ENCODE results near the gene PHACTR3.

PHACTR3 gene

DNA sequence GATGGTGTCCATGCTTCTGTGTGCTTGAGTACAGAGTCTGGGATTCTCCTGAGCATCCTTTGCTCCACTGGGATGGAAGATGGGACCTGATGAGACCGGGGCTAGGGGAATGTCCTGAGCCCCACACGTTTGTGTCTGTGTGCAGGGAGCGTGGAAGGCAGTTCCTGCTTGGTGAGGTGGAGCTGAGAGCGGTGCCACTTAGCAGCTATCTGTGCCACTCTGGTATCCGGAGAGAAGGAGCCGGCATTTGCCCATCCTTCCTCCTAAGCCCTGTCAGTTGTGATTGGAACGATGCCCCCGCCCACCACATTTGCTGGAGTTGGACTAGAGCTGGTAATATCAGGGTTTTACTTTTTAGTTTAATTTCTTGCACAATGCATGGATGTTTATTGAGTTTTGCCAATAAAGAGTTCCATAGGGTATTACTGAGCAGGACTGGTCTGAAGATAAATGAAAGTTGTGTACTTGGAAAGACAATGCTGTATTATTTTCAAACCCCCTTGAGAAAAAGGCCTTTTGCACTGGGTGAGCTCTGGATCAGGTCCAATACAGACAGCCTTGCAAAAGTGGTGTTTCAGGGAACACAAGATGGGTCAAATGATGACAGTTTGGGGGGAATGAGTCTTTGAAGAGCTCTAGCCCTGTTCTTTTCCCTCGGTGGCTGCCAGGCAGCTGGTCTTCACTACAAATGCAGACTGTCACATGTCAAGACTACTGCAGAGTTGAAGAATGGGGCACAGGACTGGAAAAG is 198.3 kb downstream of the PHACTR3 start:
- DNase-seq (ENCODE audit: low read depth): no peak

DNA sequence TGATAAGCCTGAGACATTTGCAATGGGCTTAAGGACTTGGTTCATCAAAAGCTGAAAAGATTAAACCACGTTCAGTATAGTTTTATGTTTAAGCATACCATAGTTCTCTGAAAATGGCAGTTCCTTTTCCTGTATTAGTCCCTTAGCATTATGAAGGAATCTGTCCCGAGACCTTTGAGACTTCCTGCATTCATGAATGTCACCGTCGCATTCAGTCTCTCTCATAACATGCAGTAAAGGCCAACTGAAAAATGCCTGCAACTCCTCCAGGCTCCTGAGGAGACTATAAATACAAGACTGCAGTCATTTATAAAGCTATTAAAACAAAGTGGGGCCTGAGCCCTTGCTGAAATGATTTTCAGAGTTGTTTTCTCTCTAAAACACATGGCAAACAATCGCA is 200.0 kb downstream of the PHACTR3 start:
- DNase-seq (ENCODE audit: low read depth): no peak

DNA sequence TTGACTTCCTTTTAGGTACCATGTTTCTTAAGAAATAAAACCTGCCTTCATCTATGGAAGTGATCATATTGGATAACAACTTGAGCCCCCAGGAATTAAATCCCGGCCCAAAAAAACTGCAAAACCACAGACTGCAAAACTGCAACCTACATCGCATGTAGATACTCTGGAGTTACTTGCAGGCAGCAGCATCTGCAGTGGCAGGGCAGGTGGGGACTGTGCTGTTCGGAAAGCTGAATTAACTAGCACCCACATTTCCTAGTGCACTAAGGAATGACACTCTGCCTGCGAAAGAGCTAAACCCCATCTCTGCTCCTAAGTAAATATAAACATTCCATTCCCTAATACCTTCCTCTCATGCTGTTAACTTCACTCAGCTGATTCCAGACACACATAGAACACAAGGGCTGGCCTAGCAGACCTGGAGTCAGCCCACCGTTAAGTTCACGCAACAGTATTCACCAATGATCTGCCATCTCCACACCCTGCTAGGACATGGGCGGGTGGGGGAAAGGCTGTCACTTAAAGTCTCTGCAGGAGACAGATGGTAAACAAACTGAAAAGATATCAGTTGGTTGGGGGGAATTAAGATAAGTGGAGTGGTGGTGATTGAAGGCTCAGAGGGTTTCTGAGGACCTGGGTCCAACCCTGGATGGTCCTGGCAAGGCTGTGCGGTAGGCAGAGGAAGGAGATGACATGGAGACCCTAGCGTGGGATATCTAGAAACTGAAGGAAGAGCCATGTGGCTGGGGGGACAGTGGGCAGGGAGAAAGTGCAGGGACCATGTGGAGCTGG is 200.7 kb downstream of the PHACTR3 start:
- DNase-seq (ENCODE audit: low read depth): no peak

DNA sequence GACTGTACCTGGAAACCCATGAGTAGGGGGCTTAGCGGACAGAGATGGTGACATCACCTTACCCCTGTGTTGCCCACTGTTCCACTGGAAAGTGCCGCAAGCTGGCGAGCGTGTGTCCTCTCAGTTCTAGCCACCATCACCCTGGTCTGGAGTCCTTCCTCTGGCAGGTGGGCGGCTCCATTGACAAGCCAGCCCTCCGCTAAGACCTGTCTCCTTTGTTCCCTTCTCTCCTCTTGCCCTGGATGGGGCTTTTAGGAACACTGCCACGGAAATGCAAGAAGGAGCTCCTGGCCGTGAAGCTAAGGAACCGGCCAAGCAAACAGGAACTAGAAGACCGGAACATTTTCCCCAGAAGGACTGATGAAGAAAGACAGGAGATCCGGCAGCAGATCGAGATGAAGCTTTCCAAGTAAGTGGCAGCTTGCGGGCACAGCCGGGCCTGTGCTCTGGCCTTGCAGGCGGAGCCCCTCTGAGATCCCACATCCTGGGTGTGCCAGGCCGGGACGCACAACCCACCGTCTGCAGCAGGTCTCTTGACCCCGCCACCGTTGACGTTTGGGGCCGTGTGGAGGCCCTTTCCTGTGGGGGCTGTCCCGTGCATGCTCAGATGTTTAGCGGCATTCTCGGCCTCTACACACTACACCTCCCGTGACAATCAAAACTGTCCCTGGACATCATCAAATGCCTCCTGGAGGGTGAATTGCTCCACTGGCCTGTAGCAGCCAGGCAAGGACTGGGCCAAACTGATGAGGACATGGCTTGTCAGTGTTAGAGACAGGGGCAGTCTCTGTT is 201.6 kb downstream of the PHACTR3 start:
- no peak for DNase-seq (ENCODE audit: low read depth)

DNA sequence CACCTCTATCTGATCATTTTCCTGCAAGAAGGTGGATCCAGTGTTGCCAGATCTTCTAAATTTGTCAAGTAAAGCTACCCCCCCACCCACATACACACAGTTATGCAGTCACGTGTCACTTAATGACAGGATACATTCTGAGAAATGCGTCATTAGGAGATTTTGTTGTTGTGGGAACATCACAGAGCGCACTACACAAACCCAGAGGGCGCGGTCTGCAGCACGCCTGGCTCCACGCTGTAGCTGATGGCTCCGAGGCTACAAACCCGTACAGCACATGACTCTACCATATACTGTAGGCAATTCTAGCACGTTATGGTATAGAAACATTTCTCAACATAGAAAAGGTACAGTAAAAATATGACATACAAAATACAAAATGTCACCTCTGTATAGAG is 202.2 kb downstream of the PHACTR3 start:
- DNase-seq (ENCODE audit: low read depth): no peak

DNA sequence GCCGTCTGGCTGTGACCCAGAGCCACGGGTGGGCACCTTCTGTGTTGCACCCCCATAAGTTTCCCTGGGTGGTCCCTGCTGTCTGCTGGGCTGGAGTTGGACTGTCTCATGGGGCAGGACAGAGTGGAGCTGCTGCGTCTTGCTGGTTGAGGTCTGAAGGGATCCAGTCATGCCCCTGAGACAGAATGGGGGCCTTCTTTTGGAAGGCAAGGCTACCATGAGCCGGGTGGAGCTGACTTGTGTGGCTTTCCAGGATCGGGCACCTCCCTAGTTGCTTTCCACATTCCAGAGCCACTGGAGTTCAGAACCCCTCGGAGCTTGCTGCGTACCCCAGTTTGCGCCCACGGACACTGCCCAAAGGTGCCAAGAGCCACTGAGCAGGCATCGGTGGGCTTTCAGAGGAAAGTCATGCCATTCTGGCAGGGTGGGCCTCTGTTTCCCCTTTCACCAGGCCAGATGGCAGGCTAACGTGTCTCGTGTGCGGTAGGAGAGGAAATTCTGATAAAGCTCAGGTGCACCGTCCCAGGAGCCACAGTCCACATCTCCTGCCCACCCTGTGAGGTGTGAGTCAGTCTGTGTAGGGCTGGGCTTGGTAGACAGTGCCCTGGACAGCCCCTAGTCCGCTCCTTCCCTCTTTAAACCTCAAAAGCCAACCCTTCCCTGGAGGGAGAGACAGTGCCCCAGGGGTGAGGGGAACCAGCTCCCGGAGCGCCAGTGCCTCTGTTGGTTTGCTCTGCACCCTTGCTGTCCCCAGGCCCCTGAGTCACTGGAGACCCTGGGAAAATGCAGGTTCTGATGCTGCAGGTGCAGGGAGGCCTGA is 203.8 kb downstream of the PHACTR3 start:
- no peak for DNase-seq (ENCODE audit: low read depth)

DNA sequence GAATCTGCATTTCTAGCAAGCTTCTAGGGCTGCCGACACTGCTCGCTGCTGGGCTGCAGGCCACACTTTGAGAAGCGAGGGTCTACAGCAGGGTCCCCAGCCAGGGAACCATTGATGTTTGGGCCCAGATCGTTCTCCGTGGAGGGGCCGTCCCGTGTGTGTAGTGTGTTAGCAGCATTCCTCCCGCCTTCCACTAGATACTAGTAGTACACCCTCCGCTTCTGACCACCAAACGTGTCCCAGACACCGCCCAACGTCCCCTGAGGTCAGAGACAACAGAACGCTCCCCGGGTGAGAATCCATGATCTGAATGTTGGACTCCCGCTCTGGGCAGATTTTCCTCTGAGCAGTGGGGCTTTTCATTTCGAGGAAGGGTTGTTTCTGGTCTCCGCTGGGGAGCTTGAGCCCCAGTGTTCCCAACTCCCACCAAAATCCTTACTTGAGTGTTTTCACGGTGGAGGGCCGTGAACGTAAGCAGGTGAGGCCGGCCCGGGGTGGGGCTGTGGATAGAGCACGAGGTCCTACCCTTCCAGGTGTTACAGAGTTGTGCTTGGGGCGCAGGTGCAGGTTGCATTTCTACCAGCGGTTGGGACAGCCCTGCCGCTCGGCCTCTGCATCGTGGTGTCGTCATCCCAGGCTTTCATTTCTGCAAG is 204.5 kb downstream of the PHACTR3 start:
- no peak for DNase-seq (ENCODE audit: low read depth)

DNA sequence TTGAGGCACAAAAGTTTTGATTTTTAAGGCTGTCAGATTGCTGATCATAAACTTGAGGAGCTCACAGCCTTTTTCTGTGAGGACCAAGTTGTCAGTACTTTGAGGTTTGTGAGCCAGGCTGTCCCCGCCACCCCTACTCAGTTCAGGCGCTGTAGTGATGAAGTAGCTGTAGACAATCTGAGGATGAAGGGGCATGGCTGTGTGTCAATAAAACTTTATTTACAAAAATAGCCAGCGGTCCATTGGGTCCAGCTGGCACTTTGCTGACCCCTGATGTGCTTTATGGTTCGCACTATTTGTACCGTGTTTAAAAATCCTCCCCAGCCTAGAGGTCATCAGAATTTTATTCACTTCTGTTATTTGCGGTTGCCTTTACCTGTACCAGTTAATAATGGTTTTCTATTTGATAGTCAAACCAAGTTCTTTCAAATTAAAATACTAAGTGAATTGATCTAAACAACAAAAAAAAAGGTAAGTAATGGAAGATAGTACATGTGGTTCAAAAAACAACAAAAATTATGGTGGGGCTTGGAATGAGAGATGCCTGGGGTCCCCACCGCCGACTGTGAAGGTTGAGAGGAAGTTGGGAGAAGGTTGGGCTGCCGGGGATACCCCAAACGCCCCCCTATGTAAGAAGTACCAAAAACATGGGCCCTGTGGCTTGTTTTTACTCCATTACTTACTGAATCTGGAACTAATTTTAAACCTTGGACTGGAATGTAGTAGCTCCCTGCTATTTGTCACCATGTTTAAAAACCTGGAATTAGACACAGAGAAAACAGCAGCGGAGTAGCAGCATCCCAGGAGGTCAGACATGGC is 205.5 kb downstream of the PHACTR3 start:
- DNase-seq (ENCODE audit: low read depth): no peak

DNA sequence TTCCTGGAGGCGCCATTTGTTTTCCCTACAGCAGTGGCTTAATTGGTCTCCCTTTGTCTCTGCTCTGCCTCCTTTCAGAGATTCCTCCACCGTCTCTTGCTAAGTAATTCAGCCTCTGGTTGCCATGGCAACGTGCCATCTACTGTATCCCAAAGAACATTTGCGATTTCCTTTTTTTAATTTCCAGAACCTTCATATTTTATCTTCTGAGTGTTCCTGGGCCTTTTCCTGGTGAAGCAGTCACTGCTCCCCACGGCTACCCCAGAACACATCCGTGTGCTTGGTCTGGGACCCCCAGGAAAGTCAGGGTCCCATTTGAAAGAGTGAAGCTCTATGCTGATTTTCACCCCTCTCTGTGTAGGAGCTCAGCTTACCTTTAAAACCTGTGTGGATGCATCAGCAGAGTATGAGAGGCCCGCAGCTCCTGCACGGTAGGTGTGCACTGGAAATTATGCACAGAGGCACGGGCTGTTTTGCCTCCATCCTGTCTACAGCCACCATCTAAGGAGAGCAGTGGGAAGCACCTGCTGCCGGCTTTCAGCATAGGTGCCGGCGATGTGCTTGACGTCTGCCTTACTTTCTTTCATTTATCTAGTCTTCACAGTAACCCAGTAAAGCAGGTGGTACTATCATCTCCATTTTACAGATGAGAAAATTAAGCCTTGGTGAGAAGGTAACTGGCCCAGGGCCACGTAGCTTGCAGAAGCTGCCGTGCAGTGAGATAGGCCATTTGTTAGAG is 206.3 kb downstream of the PHACTR3 start:
- DNase-seq (ENCODE audit: low read depth): no peak

DNA sequence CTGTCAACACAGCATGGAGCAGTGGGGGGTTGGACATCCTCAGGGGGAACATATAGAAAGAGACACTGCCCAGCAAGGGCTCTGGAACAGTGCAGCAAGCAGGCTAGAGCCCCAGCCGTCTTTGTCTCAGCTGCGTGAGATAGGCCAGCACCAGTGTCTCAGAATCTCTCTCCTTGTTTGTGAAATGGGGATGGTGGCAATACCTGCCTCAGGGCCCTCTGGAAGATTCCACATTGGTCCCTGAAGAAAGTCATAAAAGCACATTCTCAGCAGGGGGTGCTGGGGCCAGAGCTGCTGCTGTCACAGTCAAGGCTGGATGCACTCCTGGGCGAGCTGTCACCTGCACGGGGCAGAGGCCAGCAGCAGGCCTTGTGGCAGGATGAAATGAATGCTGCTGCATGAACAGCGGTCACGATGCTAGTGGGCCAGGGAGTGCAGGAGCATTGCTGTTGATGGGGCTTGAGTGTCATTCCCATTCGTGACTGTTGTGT is 207.4 kb downstream of the PHACTR3 start:
- no peak for DNase-seq (ENCODE audit: low read depth)

DNA sequence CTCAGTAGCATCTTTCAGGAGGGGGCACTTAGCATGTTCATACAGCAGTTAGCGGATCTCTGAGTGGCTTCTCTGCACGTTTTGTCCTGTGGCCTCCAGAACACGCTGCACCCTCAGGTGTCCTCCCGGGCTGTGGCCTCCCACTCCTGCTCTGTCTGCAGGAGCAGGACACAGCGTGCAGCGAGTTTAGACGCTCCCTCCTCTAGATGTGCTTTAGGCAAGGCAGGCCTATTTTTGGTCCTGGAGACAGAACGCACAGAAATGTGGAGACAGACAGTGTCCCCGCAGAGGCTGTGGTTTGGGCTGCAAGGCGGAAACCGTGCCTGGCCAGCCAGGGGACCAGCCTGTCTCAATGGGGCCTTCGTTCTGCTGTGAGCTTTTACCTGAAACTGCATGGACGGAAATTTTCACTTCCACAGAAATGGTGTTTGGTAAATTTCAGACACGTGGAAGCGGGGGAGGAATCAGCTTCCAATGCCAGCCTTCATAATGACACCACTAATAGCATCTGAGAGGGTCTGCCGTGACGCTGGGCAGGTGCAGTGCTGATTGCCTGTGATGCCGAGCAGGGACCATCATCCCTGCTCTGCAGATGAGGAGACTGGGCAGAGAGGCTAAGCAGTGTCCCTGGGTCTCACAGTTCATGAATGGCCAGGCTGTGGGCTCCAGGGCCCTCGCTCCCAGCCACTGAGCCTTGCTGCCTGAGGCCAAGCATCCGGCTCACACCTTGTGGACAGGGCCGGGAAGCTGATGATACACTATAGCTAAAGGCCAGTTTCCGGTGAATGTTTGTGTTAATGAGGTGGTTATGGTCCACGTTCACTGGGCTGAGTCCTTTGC is 208.2 kb downstream of the PHACTR3 start:
- no peak for DNase-seq (ENCODE audit: low read depth)

DNA sequence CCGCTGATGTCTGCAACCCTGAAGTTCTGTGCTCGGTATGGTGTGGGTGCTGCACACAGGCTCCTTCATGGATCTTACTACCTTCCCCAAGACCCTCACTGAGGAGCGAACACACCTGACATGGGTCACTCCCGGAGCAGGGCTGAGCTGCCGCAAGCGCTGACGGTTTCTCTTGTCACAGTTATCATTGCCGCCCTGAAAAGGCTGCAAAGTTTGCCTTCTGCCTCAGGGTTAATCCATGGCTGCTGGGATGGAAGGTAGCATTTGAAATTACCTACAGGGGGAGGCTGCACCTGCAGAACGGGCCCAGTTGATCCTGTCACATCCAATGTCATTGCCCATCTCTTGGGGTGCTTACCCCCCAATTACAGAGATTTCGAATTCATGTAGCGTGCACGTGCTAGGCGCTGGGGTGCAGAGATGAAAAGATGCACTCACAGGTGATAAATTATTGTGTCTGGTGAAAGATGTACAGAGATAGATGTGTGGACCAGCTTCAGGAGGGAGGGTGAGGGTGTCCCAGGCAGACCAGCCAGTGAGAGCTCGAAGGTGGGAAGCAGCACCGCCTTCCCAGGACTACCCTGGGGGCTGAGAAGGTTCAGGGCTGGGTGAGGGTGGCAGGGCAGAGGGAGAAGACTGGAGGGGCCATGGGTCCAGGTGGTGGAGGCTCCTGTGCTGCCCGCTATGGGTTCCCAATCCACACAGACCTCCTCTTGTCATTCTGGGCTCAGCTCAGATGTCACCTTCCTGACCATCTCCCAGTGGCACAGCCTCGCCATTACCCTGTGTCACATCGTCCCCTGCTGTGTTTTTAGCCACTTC is 209.0 kb downstream of the PHACTR3 start:
- DNase-seq (ENCODE audit: low read depth): no peak

DNA sequence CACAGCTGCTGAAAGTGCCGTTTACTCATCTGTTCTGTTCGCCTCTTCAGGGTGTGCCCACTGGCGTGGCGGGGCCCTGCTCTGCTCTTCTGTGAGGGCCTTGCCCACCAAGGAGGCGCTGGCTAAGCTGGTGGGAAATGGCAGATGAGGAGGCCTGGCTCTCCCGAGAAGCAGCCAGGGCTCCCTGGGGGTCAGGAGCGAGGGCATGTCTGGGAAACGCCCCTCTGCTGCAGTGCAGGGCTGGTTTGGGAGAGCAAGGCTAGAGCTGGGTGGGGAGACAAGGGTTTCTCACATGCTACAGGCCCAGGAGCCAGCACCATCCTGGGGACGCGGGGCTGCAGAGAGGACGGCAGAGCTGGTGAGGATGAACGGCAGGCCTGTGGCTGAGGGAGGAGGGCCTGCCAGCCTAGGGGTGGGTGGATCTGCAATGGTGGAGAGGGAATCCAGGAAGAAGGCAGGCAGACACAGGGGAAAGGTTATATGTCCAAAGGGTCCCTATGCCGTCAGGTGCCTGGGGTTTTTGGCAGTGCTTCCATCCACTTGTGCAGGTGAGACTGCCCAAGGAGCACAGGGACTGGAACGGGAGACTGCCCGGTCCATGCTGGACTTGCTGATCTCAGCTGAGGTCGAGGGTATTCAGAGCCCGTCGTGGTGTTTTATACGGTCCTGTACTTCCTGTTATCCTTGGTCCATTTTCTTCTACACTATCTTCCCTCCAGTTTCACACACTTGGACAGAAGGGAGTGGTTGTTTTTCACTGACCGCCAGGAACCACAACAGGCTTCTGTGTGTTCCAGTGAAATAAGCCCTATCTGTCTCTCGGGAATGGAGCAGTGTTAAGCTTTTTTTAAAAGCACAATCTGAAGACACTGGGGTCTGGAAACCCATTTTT is 209.9 kb downstream of the PHACTR3 start:
- no peak for DNase-seq (ENCODE audit: low read depth)

DNA sequence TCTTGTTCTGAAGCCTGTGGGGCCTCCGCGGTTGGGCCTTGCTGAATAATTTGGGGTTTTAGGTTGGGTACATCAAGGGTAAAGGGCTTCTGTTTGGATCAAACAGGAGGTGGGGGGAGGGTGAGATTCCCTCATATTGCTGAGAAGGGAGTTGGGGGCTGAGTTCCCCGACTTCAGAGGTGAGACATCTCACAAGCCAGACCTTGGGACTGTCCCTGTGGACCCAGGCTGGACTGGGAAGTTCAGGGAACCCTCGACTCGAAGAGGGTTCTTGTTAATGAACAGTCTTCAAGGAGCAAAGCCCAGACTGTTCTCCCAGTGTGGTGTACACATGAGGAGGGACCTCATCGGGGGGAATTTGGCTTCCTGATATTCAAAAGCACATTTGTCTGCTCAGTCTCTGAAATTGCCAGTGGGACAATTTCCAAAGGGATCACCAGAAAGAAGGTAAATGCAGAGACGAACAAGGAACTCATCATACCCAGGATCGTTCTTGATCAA is 210.6 kb downstream of the PHACTR3 start:
- no peak for DNase-seq (ENCODE audit: low read depth)

DNA sequence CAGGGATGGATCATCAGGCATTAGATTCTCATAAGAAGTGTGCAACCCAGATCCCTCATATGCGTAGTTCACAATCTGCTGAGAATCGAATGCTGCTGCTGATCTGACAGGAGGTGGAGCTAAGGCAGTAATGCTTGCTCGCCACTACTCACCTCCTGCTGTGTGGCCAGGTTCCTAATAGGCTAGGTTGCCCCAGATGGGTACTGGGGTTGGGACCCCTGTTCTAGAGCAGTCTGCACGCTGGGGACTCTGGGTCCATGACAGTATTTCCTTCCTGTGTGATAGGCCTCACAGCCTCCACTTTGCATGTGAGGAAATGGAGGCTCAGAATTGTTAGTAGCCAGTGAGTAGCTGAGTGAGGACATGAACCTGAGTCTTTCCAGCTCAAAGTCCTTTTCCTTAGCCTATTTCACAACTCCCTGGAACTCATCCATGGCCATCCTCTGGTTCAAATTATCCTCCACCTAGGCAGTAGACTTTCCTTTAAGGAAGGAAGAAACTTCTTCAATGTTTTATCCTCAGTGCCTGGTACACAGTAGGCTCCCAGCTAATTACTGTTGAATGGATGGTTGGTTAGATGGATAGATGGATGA is 211.9 kb downstream of the PHACTR3 start:
- DNase-seq (ENCODE audit: low read depth): no peak

DNA sequence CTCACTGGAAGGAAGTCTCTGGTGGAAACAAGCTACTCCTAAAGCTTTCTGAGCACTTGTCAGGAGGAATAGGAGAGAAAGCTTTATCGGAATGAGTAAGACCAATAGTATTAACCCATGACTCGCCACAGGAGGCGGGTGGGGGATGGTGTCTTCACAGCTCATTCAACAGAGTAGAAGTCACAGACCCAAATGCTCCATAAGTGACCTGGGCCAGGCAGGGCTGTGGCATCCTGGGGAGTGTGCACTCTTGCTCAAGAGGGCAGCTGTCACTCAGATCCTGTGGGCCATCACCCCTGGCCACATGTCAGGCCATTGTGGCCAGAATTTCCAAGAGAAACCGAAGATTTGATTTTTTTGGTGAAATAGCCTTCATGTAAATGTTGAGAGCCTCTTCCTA is 213.1 kb downstream of the PHACTR3 start:
- no peak for DNase-seq (ENCODE audit: low read depth)
